Measurements from ENCODE around the gene VIT. TPM values are rescaled to one million over a fixed set of nuclear protein-coding genes. Genes with fewer than 3 reads are reported as not detected.
"Not testable (repeated sequence)": the region's sequence is repeated elsewhere in the genome, so short reads cannot be mapped to it uniquely, and the experiment has no call there.

The VIT gene
- total RNA-seq, 2 experiments from 2014 or later, result not detected

GRCh38 chr2:36805635-36806224 lies 109.2 kb downstream of the VIT start:
- Mint-ChIP-seq H3K27ac (no peak overlapping the region), H3K9me3 (no peaks in the 10 kb centered on the region), H3K27me3 (peaks cover 5% of the 10 kb centered on the region), H3K4me3 (no peak overlapping the region), H3K4me1 (ENCODE audit: low read depth) (peaks cover 5% of the 10 kb centered on the region), H3K36me3 (no peaks in the 10 kb centered on the region)
- ChIA-PET POLR2A (no interaction called here), CTCF (interaction anchor here (0.6 kb wide), 1 partner anchor 35 kb away, joined by 3 read pairs; no protein-coding TSS in a partner anchor)
- no peak for DNase-seq
- intact Hi-C loops (cut with micrococcal nuclease), result no loop called here

GRCh38 chr2:36807223-36807886 lies 110.8 kb downstream of the VIT start:
- POLR2A ChIA-PET, result no interaction called here
- no peak for DNase-seq
- Mint-ChIP-seq H3K4me3 (no peak overlapping the region), H3K36me3 (no peaks in the 10 kb centered on the region), H3K4me1 (ENCODE audit: low read depth) (no peaks in the 10 kb centered on the region), H3K27ac (no peak overlapping the region), H3K27me3 (peaks cover 5% of the 10 kb centered on the region), H3K9me3 (no peaks in the 10 kb centered on the region)
- intact Hi-C loops (cut with micrococcal nuclease), result no loop called here
- CTCF ChIA-PET, result interaction anchor here (0.6 to 1.6 kb wide), 2 partner anchors 22 to 109 kb away, joined by 3 to 4 read pairs; no protein-coding TSS in a partner anchor

GRCh38 chr2:36808386-36809068 lies 112.0 kb downstream of the VIT start:
- ChIA-PET POLR2A (no interaction called here), CTCF (interaction anchor here (1.6 kb wide), 1 partner anchor 23 kb away, joined by 4 read pairs; no protein-coding TSS in a partner anchor)
- DNase-seq, result no peak
- Mint-ChIP-seq H3K9me3 (no peaks in the 10 kb centered on the region), H3K36me3 (no peaks in the 10 kb centered on the region), H3K27ac (no peak overlapping the region), H3K4me3 (no peak overlapping the region), H3K27me3 (no peaks in the 10 kb centered on the region), H3K4me1 (ENCODE audit: low read depth) (no peaks in the 10 kb centered on the region)
- intact Hi-C loops (cut with micrococcal nuclease), result no loop called here

GRCh38 chr2:36809069-36809445 lies 112.5 kb downstream of the VIT start:
- intact Hi-C loops (cut with micrococcal nuclease), result no loop called here
- no peak overlapping the region for H3K4me3 Mint-ChIP-seq

GRCh38 chr2:36811071-36811470 lies 114.6 kb downstream of the VIT start:
- no peak overlapping the region for H3K4me3 Mint-ChIP-seq
- H3K36me3 Mint-ChIP-seq, result no peaks in the 10 kb centered on the region
- no peaks in the 10 kb centered on the region for H3K9me3 Mint-ChIP-seq
- CTCF ChIA-PET, result interaction anchor here (0.9 kb wide), 1 partner anchor 24 kb away, joined by 3 read pairs; no protein-coding TSS in a partner anchor
- intact Hi-C loops (cut with micrococcal nuclease), result no loop called here
- POLR2A ChIA-PET, result no interaction called here
- no peak overlapping the region for H3K27ac Mint-ChIP-seq
- DNase-seq, result no peak
- H3K27me3 Mint-ChIP-seq, result peaks cover 2% of the 10 kb centered on the region
- H3K4me1 Mint-ChIP-seq (ENCODE audit: low read depth), result no peaks in the 10 kb centered on the region

More at GRCh38 chr2:36809069-36809445, 112.5 kb downstream of the VIT start:
- no peak for DNase-seq
- Mint-ChIP-seq H3K27me3 (no peaks in the 10 kb centered on the region), H3K27ac (no peak overlapping the region), H3K9me3 (no peaks in the 10 kb centered on the region), H3K36me3 (no peaks in the 10 kb centered on the region), H3K4me1 (ENCODE audit: low read depth) (no peaks in the 10 kb centered on the region)
- ChIA-PET POLR2A (no interaction called here), CTCF (interaction anchor here (1.6 kb wide), 1 partner anchor 23 kb away, joined by 4 read pairs; no protein-coding TSS in a partner anchor)

- ChIA-PET POLR2A (no interaction called here), CTCF (interaction anchor here (0.9 kb wide), 1 partner anchor 25 kb away, joined by 3 read pairs; no protein-coding TSS in a partner anchor)
- H3K9me3 Mint-ChIP-seq, result no peaks in the 10 kb centered on the region
- H3K27me3 Mint-ChIP-seq, result peaks cover 2% of the 10 kb centered on the region
- intact Hi-C loops (cut with micrococcal nuclease), result no loop called here
- H3K36me3 Mint-ChIP-seq, result no peaks in the 10 kb centered on the region
- no peak overlapping the region for H3K4me3 Mint-ChIP-seq
- no peak for DNase-seq
- no peak overlapping the region for H3K27ac Mint-ChIP-seq
- no peaks in the 10 kb centered on the region for H3K4me1 Mint-ChIP-seq (ENCODE audit: low read depth)
Observed at GRCh38 chr2:36812196-36812595, 115.7 kb downstream of the VIT start.

GRCh38 chr2:36818542-36818941 lies 122.0 kb downstream of the VIT start:
- CTCF ChIA-PET, result interaction anchor here (1.5 kb wide), 1 partner anchor 33 kb away, joined by 5 read pairs; no protein-coding TSS in a partner anchor

GRCh38 chr2:36819095-36819711 lies 122.7 kb downstream of the VIT start:
- POLR2A ChIA-PET, result no interaction called here
- no peaks in the 10 kb centered on the region for H3K9me3 Mint-ChIP-seq
- H3K27me3 Mint-ChIP-seq, result peaks cover 2% of the 10 kb centered on the region
- intact Hi-C loops (cut with micrococcal nuclease), result no loop called here
- no peaks in the 10 kb centered on the region for H3K4me1 Mint-ChIP-seq (ENCODE audit: low read depth)
- no peaks in the 10 kb centered on the region for H3K36me3 Mint-ChIP-seq
- CTCF ChIA-PET, result interaction anchor here (1.5 kb wide), 1 partner anchor 34 kb away, joined by 5 read pairs; no protein-coding TSS in a partner anchor
- no peak overlapping the region for H3K27ac Mint-ChIP-seq
- no peak for DNase-seq
- no peak overlapping the region for H3K4me3 Mint-ChIP-seq

More at GRCh38 chr2:36818542-36818941, 122.0 kb downstream of the VIT start:
- H3K4me1 Mint-ChIP-seq (ENCODE audit: low read depth), result no peaks in the 10 kb centered on the region
- H3K9me3 Mint-ChIP-seq, result no peaks in the 10 kb centered on the region
- H3K36me3 Mint-ChIP-seq, result no peaks in the 10 kb centered on the region
- peaks cover 2% of the 10 kb centered on the region for H3K27me3 Mint-ChIP-seq
- DNase-seq, result no peak
- POLR2A ChIA-PET, result no interaction called here
- H3K4me3 Mint-ChIP-seq, result no peak overlapping the region
- H3K27ac Mint-ChIP-seq, result no peak overlapping the region
- intact Hi-C loops (cut with micrococcal nuclease), result no loop called here

GRCh38 chr2:36820942-36821605 lies 124.6 kb downstream of the VIT start:
- H3K36me3 Mint-ChIP-seq, result no peaks in the 10 kb centered on the region
- DNase-seq, result no peak
- intact Hi-C loops (cut with micrococcal nuclease), result no loop called here
- peaks cover 2% of the 10 kb centered on the region for H3K27me3 Mint-ChIP-seq
- H3K9me3 Mint-ChIP-seq, result no peaks in the 10 kb centered on the region
- H3K4me1 Mint-ChIP-seq (ENCODE audit: low read depth), result no peaks in the 10 kb centered on the region
- CTCF ChIA-PET, result interaction anchor here (0.7 kb wide), 2 partner anchors 155 to 157 kb away, joined by 3 to 5 read pairs; no protein-coding TSS in a partner anchor
- H3K4me3 Mint-ChIP-seq, result no peak overlapping the region
- POLR2A ChIA-PET, result interaction anchor here (0.6 kb wide), 1 partner anchor 20 kb away, joined by 3 read pairs; no protein-coding TSS in a partner anchor
- no peak overlapping the region for H3K27ac Mint-ChIP-seq

GRCh38 chr2:36823862-36824261 lies 127.4 kb downstream of the VIT start:
- no peaks in the 10 kb centered on the region for H3K36me3 Mint-ChIP-seq
- peaks cover 4% of the 10 kb centered on the region for H3K27me3 Mint-ChIP-seq
- H3K27ac Mint-ChIP-seq, result no peak overlapping the region
- ChIA-PET CTCF (no interaction called here), POLR2A (no interaction called here)
- no peaks in the 10 kb centered on the region for H3K9me3 Mint-ChIP-seq
- H3K4me1 Mint-ChIP-seq (ENCODE audit: low read depth), result no peaks in the 10 kb centered on the region
- DNase-seq, result no peak
- intact Hi-C loops (cut with micrococcal nuclease), result no loop called here
- no peak overlapping the region for H3K4me3 Mint-ChIP-seq

- Mint-ChIP-seq H3K27ac (no peak overlapping the region), H3K4me3 (no peak overlapping the region), H3K27me3 (peaks cover 5% of the 10 kb centered on the region), H3K9me3 (no peaks in the 10 kb centered on the region), H3K4me1 (ENCODE audit: low read depth) (no peaks in the 10 kb centered on the region), H3K36me3 (no peaks in the 10 kb centered on the region)
- DNase-seq, result no peak
- CTCF ChIA-PET, result no interaction called here
- POLR2A ChIA-PET, result no interaction called here
- intact Hi-C loops (cut with micrococcal nuclease), result no loop called here
Observed at GRCh38 chr2:36824273-36824672, 127.8 kb downstream of the VIT start.

GRCh38 chr2:36824683-36825082 lies 128.2 kb downstream of the VIT start:
- intact Hi-C loops (cut with micrococcal nuclease); H3K9me3 Mint-ChIP-seq; H3K4me3 Mint-ChIP-seq; H3K27ac Mint-ChIP-seq; POLR2A ChIA-PET; H3K4me1 Mint-ChIP-seq (ENCODE audit: low read depth); CTCF ChIA-PET; DNase-seq; H3K36me3 Mint-ChIP-seq; H3K27me3 Mint-ChIP-seq: not testable (repeated sequence)

Measured in activated CD4-positive, alpha-beta memory T cell treated with anti-CD3 and anti-CD28 coated beads for 36 hours (primary cell).